HG03457 (cell line): Measurements from ENCODE around the gene TMEM50B.
A peak's percentile ranks its signal among the peaks of the same experiment; 100 is the strongest.
"Not testable (repeated sequence)": the region's sequence is repeated elsewhere in the genome, so short reads cannot be mapped to it uniquely, and the experiment has no call there.

Experiments
- ATAC-seq: cut with Tn5 transposase; IDR thresholded peaks from one replicate; pipeline ENCODE4 v1.9.1; 2021; ENCODE audit warnings: moderate number of reproducible peaks; ENCODE audit not compliant: unreplicated experiment

The TMEM50B gene

GRCh38 chr21:33479679-33480480 lies at the start of gene TMEM50B:
Gene TMEM50B (minus strand): TSS chr21:33479974. CDS start chr21:33468885, 11,089 bp downstream.
- peak; percentile 85 for ATAC-seq

DNA sequence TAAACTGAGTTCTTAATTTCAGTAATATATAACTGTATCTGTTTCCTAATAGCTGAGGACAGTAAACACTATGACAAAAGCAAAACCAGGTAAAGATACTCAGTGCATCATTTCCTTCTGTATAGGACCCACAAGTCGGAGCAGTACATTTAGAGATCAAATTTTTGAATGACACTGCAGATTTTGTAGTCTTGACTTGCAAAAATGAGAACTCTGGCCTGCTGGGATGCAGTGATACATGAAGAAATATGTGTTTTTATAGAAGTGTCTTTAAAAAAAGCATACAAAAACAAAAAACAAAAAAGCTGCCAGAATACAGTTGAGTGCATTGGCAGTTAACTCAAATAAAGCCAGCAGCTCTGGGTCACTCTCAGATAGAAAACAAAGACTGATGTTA lies 43.2 kb upstream of the TMEM50B start:
- no peak for ATAC-seq

DNA sequence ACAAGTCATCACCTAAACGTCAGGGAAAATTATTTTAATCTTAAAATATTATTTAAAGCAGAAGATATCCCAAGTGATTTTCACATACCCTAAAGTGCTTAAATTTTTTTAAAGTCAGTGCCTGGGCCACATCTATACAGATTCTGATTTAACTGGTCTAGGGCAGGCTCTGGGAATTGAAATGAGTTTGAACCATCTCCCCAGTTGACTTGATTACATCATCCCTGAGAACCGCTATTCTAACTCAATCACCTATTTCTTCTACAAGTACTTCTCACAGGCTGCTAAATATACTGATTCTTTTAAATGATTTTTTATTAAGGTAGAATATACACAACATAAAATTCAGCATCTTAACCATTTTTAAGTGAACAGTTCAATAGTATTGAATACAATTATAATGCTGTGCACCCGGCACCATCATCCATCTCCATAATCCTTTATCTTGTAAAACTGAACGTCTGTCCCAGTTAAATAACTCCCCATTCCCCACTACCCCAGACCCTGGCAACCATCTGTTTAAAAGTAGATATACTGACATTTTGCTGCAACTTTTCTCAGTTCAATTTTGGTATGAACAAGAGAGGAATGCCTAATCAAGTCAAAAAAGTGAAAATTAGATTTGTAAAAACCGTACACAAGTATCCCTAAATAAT lies 42.7 kb upstream of the TMEM50B start:
- no peak for ATAC-seq

- ATAC-seq, result no peak
Observed at GRCh38 chr21:33518899-33519298, 39.1 kb upstream of the TMEM50B start.

GRCh38 chr21:33514229-33514628 lies 34.5 kb upstream of the TMEM50B start:
- no peak for ATAC-seq

DNA sequence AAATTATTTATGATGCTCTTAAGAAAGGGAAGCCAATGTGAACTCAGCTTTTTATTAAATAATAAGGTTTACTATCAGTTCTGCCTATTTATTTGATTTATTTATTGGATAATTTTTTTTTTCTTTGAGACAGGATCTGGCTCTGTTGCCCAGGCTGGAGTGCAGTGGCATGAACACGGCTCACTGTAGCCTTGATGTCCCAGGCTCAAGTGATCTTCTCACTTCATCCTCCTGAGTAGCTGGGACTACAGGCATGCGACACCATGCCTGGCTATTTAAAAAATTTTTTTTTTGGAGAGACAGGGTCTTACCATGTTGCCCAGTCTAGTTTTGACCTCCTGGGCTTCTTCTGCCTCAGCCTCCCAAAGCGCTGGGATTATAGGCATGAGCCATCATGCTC lies 32.7 kb upstream of the TMEM50B start:
- ATAC-seq, result no peak

DNA sequence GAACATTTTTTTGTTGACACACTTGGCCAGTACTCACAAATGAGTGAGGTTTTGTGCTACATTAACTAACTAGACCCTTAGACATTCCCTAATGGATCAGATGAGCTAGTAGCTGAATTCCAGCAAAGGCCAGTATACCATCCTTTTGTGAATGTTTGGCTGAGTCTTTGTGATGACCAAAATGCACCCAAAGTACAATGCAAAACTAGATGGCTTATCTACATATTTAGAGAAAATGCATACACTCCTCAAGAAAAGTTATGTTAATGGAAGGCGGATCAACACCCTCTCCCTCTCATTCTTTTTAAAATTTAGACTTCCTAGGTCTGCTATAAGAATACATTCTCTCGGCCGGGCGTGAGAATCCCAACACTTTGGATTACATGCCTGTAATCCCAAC lies 31.9 kb upstream of the TMEM50B start:
- no peak for ATAC-seq

DNA sequence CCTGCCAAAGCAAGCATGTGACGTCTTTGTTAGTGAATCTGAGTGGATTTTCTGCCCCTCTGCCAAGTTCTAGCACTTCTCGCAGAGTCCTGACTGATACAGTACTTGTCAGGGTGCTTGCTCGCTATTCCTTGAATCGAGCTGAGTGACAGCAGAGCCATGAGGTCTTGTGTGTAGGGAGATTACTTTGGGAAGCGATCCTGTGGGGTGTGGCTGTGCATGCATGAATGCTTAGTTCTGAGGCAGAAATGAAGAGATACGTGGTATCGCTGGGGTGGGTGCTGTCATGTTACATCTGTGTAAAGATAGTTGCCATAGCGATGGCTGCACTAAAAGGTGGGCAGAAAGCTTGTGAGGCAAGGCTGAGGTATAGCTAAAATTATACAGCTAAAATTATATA lies 31.1 kb upstream of the TMEM50B start:
- no peak for ATAC-seq

- not testable (repeated sequence) for ATAC-seq
Observed at GRCh38 chr21:33507003-33507402, 27.2 kb upstream of the TMEM50B start.

GRCh38 chr21:33505833-33506232 lies 26.1 kb upstream of the TMEM50B start:
- ATAC-seq, result no peak

- no peak for ATAC-seq
Observed at GRCh38 chr21:33496345-33496744, 16.6 kb upstream of the TMEM50B start.

DNA sequence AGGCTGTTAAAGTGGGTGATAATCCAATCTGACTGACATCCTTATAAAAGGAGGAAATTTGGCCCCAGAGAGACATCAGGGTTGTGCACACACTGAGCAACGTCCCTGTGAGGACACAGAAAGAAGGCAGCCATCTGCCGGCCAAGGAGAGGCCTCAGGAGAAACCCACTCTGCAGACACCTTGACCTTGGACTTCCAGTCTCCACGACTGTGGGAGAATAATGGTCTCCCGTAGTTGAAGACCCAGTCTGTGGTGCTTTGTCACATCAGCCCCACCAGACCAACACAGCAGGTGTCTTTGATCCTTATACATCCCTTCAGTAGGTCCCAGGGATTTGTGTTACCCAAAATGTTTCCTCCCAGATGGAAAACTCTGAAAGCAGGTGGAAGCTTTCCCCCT lies 16.0 kb upstream of the TMEM50B start:
- ATAC-seq, result no peak

- ATAC-seq, result no peak
Observed at GRCh38 chr21:33493756-33494155, 14.0 kb upstream of the TMEM50B start.

DNA sequence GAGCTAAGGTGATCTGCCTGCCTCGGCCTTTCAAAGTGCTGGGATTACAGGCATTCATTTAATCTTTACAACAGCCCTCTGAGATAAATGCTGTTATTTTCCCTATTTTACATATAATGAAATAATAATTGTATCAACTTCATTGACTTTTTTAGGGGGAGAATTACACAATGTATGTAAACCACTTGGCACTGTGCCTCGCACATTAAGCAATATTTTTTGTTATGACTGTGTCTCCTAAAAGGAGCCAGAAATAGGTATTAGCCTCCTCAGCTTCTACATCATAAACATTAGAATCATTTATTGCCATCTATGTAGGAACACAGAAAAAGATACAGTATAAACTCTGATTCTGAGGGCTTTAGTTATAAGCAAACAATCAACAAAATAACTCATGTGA lies 12.8 kb upstream of the TMEM50B start:
- ATAC-seq, result no peak

- ATAC-seq, result peak; percentile 84
Observed at GRCh38 chr21:33491373-33492102, 11.8 kb upstream of the TMEM50B start, which contains the start of gene DNAJC28. Gene DNAJC28 (minus strand): TSS chr21:33491716. CDS start chr21:33489393, 2,323 bp downstream.

- ATAC-seq, result no peak
Observed at GRCh38 chr21:33490991-33491372, 11.2 kb upstream of the TMEM50B start.

DNA sequence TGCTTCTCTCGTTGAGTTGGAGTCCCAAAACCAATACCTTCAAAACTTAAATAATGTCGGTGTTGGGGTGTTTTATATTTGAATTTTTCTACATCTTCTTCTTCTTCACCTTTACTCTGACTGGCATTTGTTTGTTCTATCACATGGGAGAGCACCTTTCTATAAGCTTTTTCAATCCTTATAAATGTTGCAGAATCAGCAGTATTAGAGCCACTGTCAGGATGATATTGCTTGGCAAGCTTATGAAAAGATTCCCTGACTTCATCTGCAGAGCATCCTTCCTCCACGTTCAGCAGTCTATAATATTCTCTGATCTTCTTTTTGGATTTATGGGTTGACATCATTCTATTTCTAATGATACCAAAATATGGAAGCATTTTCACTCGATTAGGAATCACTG lies 9.2 kb upstream of the TMEM50B start:
- no peak for ATAC-seq

- ATAC-seq, result no peak
Observed at GRCh38 chr21:33487996-33488395, 8.2 kb upstream of the TMEM50B start.

- ATAC-seq, result no peak
Observed at GRCh38 chr21:33481314-33481943, 1.7 kb upstream of the TMEM50B start.

DNA sequence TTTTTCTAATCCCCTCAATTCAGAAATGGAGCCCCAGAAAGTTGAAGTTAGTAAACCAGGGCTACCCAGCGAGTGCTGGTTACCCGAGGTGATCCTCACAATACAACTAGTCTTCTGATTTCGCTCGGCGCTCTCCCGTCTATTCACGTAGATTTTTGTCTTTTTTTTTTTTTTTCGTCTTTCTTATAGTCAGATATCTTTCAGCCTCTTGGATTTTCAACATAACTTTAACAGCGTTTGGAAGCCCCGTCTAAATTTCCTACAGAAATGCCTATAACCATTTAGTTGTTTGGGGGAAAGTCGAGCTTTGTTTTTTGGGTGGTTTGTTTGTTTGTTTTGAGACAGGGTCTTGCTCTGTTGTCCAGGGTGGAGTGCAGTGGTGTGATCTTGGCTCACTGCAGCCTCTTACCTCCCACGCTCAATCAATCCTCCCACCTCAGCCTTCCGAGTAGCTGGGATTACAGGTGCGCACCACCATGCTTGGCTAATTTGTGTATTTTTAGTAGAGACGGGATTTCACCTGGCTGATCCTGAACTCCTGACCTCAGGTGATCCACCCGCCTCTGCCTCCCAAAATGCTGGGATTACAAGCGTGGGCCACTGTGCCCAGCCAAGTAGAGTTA lies 818 bp upstream of the TMEM50B start:
- no peak for ATAC-seq
